ENCODE data around the gene CD3D. TPM values are rescaled to one million over a fixed set of nuclear protein-coding genes. Genes with fewer than 3 reads are reported as not detected.

CD3D gene
- not detected in 2 replicates for polyA plus RNA-seq

GRCh38 chr11:118342503-118343161 is at the start of gene CD3D:
Gene CD3D (minus strand): TSS chr11:118342705. CDS start chr11:118342607, 98 bp downstream.

GRCh38 chr11:118359295-118359958 is 16.9 kb upstream of the CD3D start, which contains the start of gene UBE4A:
Gene UBE4A (plus strand): TSS chr11:118359600. CDS start chr11:118365081, 5,481 bp downstream.

GRCh38 chr11:118343981-118344515 is 1.5 kb upstream of the CD3D start, which contains the start of gene CD3G:
Gene CD3G (plus strand): TSS chr11:118344344. CDS start chr11:118344424, 80 bp downstream.

GRCh38 chr11:118304568-118305248 is 37.8 kb downstream of the CD3D start, which contains the start of gene CD3E:
Gene CD3E (plus strand): TSS chr11:118304730. CDS start chr11:118304953, 223 bp downstream.

Other genes with a start within 250 kb of the CD3D start
- 5.4 and 7.2 TPM in 2 replicates for gene SCN4B, start 189.9 kb downstream of the CD3D start, polyA plus RNA-seq
- gene SCN2B, start 166.1 kb downstream of the CD3D start, polyA plus RNA-seq, result 18.5 and 19.5 TPM in 2 replicates
- gene JAML, start 117.7 kb downstream of the CD3D start, polyA plus RNA-seq, result not detected in 2 replicates
- 1.1 and 5.1 TPM in 2 replicates for gene MPZL3, start 90.3 kb downstream of the CD3D start, polyA plus RNA-seq
- gene MPZL2, start 78.4 kb downstream of the CD3D start, polyA plus RNA-seq, result not detected in 2 replicates
- not detected in 2 replicates for gene CD3E, start 38.0 kb downstream of the CD3D start, polyA plus RNA-seq
- not detected in 2 replicates for gene CD3G, start 1.6 kb upstream of the CD3D start, polyA plus RNA-seq
- 32.6 and 45.9 TPM in 2 replicates for gene UBE4A, start 16.9 kb upstream of the CD3D start, polyA plus RNA-seq
- 1,654 and 1,954 TPM in 2 replicates for gene ATP5MG, start 58.9 kb upstream of the CD3D start, polyA plus RNA-seq
- gene KMT2A, start 93.8 kb upstream of the CD3D start, polyA plus RNA-seq, result 13.0 and 16.1 TPM in 2 replicates
- not detected in 2 replicates for gene TTC36, start 184.8 kb upstream of the CD3D start, polyA plus RNA-seq
- gene TMEM25, start 188.5 kb upstream of the CD3D start, polyA plus RNA-seq, result 41.0 and 52.2 TPM in 2 replicates
- gene IFT46, start 223.2 kb upstream of the CD3D start, polyA plus RNA-seq, result 21.1 and 22.0 TPM in 2 replicates
- 49.3 and 54.9 TPM in 2 replicates for gene ARCN1, start 229.7 kb upstream of the CD3D start, polyA plus RNA-seq